DMS 273 (cell line): ENCODE measurements around the gene ARHGAP35.
A peak's percentile ranks its signal among the peaks of the same experiment; 100 is the strongest.
"Not testable (repeated sequence)": the region's sequence is repeated elsewhere in the genome, so short reads cannot be mapped to it uniquely, and the experiment has no call there.

ENCODE experiments used
- DNase-seq: peaks from one replicate; lab custom pipeline; 2025; ENCODE audit not compliant: unreplicated experiment; lab: John Stamatoyannopoulos, UW

Gene ARHGAP35

DNA sequence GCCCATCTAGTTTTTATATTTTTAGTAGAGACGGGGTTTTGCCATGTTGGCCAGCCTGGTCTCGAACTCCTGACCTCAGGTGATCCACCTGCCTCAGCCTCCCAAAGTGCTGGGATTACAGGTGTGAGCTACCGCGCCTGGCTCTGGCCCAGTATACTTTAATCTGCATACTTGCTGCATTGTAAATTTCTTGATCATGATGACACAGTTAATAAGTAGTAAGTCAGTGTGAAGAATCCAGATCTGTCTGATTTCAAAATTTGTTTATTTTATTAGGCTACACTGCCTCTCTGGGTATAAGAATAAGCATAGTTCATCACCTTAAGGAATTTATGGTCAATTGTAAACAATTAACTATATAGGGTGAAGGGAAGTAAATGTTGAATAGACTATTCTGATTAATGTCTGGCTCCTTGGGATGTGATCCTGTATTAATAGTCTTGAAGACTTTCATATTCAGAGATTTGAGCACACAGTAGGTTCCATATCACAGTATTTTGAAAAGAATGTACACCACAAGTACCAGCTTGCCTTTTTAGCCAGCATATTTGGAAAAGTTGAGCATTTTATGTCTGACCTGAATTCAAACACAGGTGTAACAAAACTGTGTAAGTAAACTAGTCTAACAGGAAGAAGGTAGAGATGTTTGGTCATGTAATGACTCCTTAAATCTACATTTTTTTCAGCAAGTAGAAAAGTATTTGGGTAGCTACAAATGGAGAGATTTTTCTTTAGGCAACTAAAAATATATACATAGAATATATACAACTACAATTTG, 7.4 kb downstream of the ARHGAP35 start:
- no peak for DNase-seq

- not testable (repeated sequence) for DNase-seq
These were observed 10.4 kb downstream of the ARHGAP35 start for GRCh38 chr19:46871173-46871572.

DNA sequence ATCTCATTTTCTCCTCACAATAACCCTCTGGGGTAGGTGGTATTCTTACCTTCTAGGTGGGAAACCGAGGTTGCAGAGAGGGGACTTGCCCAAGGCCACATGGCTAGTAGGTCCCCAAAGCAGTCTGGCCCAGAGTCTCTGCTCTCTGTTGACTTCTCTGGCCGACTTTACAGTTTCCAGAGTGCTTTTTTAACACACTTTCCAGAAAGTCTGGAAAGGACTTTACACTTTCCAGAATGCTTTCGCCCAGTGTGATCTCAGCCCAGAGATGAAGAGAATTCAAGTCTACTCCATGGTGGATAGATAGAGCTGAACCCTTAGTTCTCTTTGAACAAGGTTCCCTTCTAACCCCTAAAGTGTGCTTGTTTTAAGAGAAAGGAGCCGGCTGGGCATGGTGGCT, 12.2 kb downstream of the ARHGAP35 start:
- no peak for DNase-seq

DNA sequence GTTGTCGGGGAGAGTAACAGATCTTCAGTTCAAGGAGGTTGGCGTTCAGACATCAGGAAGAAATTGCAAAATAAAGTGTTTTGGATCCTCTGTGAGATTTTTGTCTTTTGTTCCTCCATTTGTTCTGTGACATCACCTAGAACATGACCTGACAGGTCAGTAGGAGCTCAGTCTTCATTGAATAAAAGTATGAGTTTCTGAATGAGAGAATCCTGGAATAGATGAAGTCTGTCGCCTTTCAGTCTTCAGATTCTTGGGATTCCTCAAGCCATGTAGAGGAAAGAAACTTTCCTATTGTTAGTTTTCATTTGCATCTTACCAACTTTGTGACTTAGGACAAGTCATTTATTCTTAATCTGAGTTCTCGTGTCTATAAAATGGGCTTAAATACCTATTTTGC, 14.4 kb downstream of the ARHGAP35 start:
- DNase-seq: no peak

DNA sequence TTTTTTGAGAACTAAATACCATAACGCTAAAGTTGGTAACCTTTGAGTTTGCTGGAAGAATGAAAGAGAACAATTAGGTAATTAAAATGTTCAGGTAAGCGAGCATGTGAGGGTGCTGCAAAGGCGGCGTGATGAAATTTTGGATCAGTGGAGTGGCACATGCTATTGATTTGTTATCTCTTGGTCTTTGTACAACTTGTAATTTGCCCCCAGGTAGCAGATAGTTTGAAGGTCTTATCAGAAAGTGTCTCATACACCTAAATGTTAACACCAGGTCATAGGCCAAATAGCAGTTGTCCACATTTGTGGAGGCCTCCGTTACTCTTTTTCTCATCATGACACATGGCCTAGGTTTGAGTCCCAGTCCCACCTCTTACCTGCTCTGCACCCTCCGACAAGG, 14.9 kb downstream of the ARHGAP35 start:
- no peak for DNase-seq

GRCh38 chr19:46878613-46879375, 18.0 kb downstream of the ARHGAP35 start:
- DNase-seq: no peak

DNA sequence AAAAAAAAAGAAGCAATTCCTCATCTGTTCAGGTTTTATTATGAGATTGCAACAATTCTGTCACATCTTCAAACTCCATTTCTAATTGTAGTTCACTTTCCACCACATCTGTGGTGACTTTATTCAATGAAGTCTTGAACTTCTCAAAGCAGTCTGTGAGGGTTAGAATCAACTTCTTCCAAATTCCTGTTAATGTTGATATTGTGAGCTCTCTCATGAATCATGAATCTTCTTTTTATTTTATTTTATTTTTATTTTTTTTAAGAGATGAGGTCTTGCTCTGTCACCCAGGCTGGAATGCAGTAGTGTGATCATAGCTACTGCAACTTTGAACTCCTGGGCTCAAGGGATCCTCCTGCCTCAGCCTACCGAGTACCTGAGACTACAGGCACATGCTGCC, 19.6 kb downstream of the ARHGAP35 start:
- DNase-seq: no peak

DNA sequence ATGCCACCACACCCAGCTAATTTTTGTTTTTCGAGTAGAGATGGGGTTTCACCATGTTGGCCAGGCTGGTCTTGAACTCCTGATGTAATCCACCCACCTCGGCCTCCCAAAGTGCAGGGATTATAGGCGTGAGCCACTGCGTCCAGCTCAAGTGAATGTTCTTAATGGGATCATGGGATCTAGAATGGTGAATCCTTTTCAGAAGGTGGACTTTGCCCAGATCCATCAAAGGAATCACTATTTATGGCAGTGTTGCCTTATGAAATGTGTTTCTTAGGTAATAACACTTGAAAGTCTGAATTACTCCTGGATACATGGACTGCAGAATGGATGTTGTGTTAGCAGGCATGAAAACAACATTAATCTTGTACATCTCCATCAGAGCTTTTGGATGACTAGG, 20.3 kb downstream of the ARHGAP35 start:
- DNase-seq: no peak

GRCh38 chr19:46882034-46882433, 21.2 kb downstream of the ARHGAP35 start:
- DNase-seq: no peak

DNA sequence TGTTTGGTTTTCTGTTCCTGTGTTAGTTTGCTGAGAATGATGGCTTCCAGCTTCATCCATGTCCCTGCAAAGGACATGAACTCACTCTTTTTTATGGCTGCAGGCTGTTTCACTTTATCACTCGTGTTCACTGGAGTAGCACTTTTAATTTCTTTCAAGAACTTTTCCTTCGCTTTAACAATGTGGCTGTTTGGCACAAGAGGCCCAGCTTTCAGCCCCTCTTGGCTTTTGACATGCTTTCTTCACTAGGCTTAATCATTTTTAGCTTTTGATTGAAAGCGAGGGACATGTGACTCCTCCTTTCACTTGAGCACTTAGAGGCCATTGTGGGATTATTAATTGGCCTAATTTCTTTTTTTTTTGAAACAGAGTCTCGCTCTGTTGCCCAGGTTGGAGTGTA, 22.0 kb downstream of the ARHGAP35 start:
- DNase-seq: not testable (repeated sequence)

GRCh38 chr19:46885411-46885810, 24.6 kb downstream of the ARHGAP35 start:
- DNase-seq: no peak

- DNase-seq: no peak
These were observed 25.9 kb downstream of the ARHGAP35 start for GRCh38 chr19:46886546-46887239.

DNA sequence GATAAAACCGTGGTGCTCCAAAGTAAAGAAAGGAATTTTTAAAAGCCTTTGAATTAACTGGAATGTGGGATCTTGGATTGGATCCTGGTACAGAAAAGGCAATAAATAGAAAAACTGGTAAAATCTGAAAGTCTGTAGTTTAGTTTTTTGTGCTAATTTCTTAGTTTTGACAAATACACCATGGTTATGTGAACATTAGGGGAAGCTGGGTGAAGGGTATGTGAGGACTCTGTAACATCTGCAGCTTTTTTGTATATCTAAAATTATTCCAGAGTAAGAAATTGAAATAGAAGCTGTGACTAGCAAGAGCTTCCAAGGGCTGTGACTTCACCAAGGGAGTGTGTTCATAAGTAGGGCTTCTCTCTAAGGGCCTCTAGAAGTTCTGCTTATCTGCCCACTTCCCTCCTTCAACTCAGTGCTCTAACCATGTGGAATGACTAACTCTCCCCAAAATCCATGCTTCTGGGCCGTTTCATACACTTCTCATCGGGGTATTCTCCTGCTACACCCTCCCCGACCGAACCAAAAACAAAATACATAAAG, 26.5 kb downstream of the ARHGAP35 start:
- DNase-seq: no peak

DNA sequence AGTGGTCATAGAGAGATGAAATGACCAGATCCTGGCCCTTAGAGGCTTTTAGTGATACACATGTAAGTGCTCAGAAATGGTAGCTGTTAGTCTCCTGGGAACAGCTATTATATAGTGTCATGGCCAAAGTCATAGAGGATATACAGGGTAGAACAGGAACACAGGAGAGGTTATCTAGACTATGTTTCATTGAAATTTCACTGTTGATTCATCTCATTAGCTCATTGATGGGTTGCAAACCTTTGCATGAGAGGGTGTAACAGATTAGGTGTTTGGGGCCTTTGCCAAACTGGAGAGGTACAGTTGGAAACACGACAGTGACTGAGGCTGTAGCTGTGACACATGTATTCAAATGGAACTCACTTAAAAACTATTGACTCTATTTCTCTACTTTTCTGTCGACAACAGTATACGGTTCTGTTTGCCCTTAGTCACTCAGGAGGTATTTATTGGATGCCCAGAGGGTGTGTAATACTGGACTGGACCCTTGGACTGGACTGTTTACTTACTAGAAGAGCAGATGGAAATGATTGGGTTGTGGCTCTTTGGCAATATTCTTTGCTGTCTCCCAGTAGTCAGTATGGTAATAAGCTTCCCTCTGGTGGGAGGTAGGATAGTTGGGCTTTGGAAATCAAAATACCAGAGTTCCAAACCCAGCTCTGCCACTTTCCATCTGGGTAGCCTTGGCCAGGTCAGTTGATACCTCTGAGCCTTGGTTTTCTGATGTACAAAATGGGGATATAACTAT, 29.8 kb downstream of the ARHGAP35 start:
- DNase-seq: no peak

- no peak for DNase-seq
These were observed 31.7 kb downstream of the ARHGAP35 start for GRCh38 chr19:46892252-46893179.

GRCh38 chr19:46896076-46896794, 35.4 kb downstream of the ARHGAP35 start:
- DNase-seq: peak; percentile 28

DNA sequence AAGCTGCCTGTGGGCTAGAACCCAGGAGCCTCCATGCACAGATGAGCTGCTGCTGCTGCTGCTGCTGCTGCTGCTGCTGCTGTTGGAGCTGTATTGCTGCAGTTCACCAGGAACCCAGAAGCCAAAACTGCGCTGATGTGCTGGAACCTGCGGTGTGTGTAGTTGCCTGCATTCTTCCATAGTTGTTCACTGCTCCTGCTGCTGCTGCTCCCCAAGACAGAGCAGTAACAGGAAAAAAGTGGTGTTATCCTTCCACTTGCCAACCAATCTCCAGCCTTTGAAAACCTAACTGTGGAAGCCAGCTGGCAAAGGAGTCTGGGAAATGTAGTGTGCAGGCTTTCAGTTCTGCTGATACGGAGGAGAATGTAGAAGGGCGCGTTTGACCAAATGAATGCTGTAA, 37.9 kb downstream of the ARHGAP35 start:
- DNase-seq: no peak

DNA sequence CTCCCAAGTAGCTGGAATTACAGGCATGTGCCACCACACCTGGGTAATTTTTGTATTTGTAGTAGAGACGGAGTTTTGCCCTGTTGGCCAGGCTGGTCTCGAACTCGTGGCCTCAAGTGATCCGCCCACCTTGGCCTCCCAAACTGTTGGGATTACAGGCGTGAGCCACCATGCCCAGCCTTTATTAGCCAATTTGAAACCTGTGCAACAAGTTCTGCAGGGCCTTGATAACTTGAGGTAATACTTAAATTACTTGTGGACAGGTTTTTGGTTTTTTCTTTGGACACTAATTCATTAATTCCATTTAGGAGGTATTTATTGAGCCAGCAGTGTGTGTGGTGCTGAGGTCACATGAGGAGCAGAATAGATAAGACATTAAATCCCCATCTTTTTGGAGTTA, 39.5 kb downstream of the ARHGAP35 start:
- no peak for DNase-seq
